Prostate gland (tissue), 2 donors: Measurements from ENCODE around the gene NCCRP1. TPM values are rescaled to one million over a fixed set of nuclear protein-coding genes. Genes with fewer than 3 reads are reported as not detected.

ENCODE experiments used
- DNase-seq: peaks from one replicate; pipeline ENCODE4 v3.0.0-alpha.2; 2019; ENCODE audit warnings: low spot score
- H3K27ac ChIP-seq, 2 donors: fragments of 200-600 bp; sonication (generic); 2 replicates each; pipeline ENCODE4 v1.5.1; 2017 to 2019
- H3K27me3 ChIP-seq: fragments of 200-600 bp; sonication (generic); replicated peaks from 2 replicates; pipeline ENCODE4 v1.5.1; 2019; ENCODE audit not compliant: insufficient read depth
- H3K36me3 ChIP-seq, 2 donors: fragments of 200-600 bp; sonication (generic); 1 replicate in 1 of 2; 2 replicates in 1 of 2; pipeline versions ENCODE4 v1.5.1 to v1.8.1; 2017 to 2019
- H3K4me1 ChIP-seq: fragments of 200-600 bp; sonication (generic); replicated peaks from 2 replicates; pipeline ENCODE4 v1.5.1; 2019
- H3K4me3 ChIP-seq, 2 donors: fragments of 200-600 bp; sonication (generic); 2 replicates each; pipeline ENCODE4 v1.5.1; 2017 to 2019
- H3K9me3 ChIP-seq: fragments of 200-600 bp; sonication (generic); 2 replicates; pipeline ENCODE4 v1.5.1; 2017
- POLR2A ChIP-seq: fragments of 450-650 bp; IDR thresholded peaks from one replicate; pipeline ENCODE4 v1.6.1; 2016; ENCODE audit warnings: antibody characterized with exemption, mild to moderate bottlenecking
- POLR2AphosphoS5 ChIP-seq: sonication (generic); formaldehyde crosslinking; IDR thresholded peaks from one replicate; pipeline ENCODE4 v1.6.1; 2017; ENCODE audit warnings: antibody characterized with exemption
- WGBS: methylation state at CpG from one replicate; pipeline ENCODE4 v1.1.5; 2018; 5-methylcytosine and 5-hydroxymethylcytosine counted together
- intact Hi-C: fragments of 100-400 bp; cut with DNase I; formaldehyde crosslinking; loops from one replicate; pipeline ENCODE4 v1.14.2; 2022
- total RNA-seq, 2 donors: library from RNA; depleted of rRNA; stranded (reverse); fragments of >200 nt; gene quantifications; one replicate each; pipeline ENCODE4 v1.1.0, GENCODE V29; 2016
- TF ChIP-seq, protein P1 (sequence below), 4 experiments: fragments of 200-600 bp in 2 of 4; fragments of 450-650 bp in 2 of 4; sonication (generic) in 2 of 4; IDR thresholded peaks; 1 replicate in 3 of 4; 2 replicates in 1 of 4; pipeline ENCODE4 v1.5.1; 2016 to 2019; ENCODE audit warnings: antibody characterized with exemption in 4 of 4, mild to moderate bottlenecking in 2 of 4, moderate library complexity in 2 of 4

Gene NCCRP1
- total RNA-seq, 2 donors from 2014 or later = 1.4 to 2.7 TPM

DNA sequence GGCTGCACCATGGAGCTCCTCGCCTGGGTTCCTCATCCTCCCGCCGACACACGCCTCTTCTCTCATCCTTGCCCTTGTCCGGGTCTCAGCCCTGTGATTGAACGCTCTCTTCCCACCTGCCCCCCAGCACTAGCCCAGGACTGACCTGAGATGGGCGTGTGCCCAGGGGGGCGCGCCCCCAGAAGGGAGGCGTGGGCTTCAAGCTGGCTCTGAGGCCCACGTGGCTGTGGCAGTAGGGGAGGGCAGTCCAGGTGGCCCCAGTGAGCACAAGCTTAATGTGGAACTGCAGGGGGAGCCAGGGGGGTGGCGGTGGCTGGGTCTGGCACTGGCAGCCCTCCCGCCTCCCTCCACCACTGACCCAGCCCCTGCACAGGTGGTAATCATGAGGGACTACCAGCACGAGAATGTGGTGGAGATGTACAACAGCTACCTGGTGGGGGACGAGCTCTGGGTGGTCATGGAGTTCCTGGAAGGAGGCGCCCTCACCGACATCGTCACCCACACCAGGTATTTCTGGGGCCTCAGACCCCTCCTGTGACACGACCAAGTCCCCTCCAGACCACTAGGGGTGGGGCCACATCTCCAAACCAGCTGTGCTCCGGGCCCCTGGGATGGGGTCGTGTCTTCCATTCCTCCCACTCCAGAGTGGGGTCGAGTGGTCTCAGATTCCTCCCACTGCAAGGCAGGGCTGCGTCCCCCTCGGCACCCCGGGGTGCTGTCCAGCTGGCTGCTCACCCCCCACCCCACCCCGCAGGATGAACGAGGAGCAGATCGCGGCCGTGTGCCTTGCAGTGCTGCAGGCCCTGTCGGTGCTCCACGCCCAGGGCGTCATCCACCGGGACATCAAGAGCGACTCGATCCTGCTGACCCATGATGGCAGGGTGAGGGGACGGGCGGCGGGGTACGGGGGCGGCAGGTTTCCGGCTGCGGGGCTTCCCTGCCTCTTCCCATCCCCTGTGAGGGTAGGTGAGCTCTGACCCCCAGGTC, 21.9 kb upstream of the NCCRP1 start:
- no peak for DNase-seq
- intact Hi-C loops = no loop called here
- H3K27ac ChIP-seq = no peak overlapping the region
- no peak for TF ChIP-seq POLR2A
- TF ChIP-seq, protein P1, sequence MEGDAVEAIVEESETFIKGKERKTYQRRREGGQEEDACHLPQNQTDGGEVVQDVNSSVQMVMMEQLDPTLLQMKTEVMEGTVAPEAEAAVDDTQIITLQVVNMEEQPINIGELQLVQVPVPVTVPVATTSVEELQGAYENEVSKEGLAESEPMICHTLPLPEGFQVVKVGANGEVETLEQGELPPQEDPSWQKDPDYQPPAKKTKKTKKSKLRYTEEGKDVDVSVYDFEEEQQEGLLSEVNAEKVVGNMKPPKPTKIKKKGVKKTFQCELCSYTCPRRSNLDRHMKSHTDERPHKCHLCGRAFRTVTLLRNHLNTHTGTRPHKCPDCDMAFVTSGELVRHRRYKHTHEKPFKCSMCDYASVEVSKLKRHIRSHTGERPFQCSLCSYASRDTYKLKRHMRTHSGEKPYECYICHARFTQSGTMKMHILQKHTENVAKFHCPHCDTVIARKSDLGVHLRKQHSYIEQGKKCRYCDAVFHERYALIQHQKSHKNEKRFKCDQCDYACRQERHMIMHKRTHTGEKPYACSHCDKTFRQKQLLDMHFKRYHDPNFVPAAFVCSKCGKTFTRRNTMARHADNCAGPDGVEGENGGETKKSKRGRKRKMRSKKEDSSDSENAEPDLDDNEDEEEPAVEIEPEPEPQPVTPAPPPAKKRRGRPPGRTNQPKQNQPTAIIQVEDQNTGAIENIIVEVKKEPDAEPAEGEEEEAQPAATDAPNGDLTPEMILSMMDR (IDR thresholded peaks at IDR 0.05) = no peak
- TF ChIP-seq POLR2AphosphoS5 = no peak
- H3K4me3 ChIP-seq = no peak overlapping the region
- H3K4me1 ChIP-seq = no peaks in the 10 kb centered on the region
- H3K9me3 ChIP-seq = no peaks in the 10 kb centered on the region
- no peaks in the 10 kb centered on the region for H3K27me3 ChIP-seq
- peaks cover 11 to 39% of the 10 kb centered on the region in 2 donors for H3K36me3 ChIP-seq
- 89% methylated on average over 42 of the region's 43 CpGs for WGBS

DNA sequence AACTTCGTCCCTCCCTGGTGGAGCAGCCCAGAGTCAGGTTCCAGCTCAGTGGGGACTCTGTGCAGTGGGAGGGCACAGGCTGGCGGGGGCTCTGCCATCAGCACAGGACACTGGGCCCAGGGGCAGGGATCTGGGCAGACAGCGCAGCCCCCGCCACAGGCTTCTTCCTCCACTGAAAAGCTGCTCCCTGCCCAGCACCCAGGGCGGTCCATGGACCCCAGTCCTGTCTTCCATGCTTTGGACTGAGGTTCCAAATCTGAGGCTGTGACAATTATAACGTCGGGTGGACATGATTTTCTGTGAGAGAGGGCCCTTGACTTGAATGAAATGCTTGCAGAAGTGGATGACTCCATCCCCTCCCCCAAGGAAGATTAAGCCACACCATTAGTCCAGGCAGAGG, 21.2 kb upstream of the NCCRP1 start:
- DNase-seq = no peak
- 89% methylated on average over 7 of the region's 7 CpGs for WGBS

DNA sequence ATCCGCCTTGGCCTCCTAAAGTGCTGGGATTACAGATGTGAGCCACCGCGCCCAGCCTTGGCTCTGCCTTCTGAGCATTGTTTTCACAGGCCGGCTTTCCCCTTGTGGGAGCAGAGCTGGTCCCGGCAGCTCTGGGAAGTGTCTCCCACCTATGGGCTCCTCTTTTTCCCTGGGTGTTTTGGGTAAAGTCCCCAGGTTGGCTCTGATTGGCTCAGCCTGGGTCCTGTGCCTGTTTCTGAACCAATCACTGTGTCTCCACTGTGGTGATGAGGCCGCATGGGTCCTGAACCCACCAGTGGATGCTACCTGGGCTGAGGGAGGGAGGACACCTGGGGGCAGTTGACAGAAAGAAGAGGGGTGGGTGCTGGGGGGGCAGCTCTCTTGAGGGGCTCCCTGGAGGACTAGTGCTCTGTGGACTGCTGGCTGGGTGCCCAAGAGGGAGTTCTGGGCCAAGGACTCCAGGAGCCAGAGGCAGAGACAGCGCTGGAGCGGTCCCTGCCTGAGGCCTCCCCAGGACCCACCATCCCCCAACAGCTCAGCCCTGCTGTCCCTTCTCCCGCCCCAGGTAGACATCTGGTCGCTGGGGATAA, 19.6 kb upstream of the NCCRP1 start:
- H3K9me3 ChIP-seq = no peaks in the 10 kb centered on the region
- no peaks in the 10 kb centered on the region for H3K27me3 ChIP-seq
- intact Hi-C loops = no loop called here
- 92% methylated on average over 8 of the region's 10 CpGs for WGBS
- peaks cover 8 to 39% of the 10 kb centered on the region in 2 donors for H3K36me3 ChIP-seq
- no peaks in the 10 kb centered on the region for H3K4me1 ChIP-seq
- DNase-seq = no peak
- no peak overlapping the region for H3K27ac ChIP-seq
- no peak overlapping the region for H3K4me3 ChIP-seq
- TF ChIP-seq POLR2A (no peak), POLR2AphosphoS5 (no peak)
- TF ChIP-seq, protein P1 (IDR thresholded peaks at IDR 0.05) = no peak

More for the DNA sequence above, 21.2 kb upstream of the NCCRP1 start:
- no peaks in the 10 kb centered on the region for H3K27me3 ChIP-seq
- H3K4me1 ChIP-seq = no peaks in the 10 kb centered on the region
- H3K27ac ChIP-seq = no peak overlapping the region
- H3K36me3 ChIP-seq = peaks cover 8 to 39% of the 10 kb centered on the region in 2 donors
- no peak for TF ChIP-seq POLR2AphosphoS5
- TF ChIP-seq POLR2A = no peak
- TF ChIP-seq, protein P1 (IDR thresholded peaks at IDR 0.05) = no peak
- no peaks in the 10 kb centered on the region for H3K9me3 ChIP-seq
- H3K4me3 ChIP-seq = no peak overlapping the region
- intact Hi-C loops = no loop called here

DNA sequence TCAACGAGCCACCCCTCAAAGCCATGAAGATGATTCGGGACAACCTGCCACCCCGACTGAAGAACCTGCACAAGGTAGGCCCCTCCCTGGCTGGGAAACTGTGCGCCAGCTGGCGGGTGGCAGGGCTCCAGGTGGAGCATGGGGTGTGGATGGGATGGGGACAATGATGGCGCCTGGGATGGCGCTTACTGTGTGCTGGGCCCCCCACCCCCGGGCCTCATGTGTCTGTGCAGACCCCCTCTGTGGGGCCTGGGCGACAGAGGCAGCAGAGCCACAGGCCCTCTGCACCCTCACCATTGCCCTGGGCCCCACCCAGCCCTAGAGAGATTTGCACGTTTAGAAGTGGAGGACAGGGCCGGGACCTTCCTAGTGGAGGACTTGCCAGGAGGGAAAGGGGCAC, 19.0 kb upstream of the NCCRP1 start:
- no peak for DNase-seq
- Histone ChIP-seq H3K4me1 (no peaks in the 10 kb centered on the region), H3K27me3 (no peaks in the 10 kb centered on the region), H3K36me3 (peaks cover 8 to 39% of the 10 kb centered on the region in 2 donors), H3K4me3 (no peak overlapping the region), H3K9me3 (no peaks in the 10 kb centered on the region), H3K27ac (no peak overlapping the region)
- intact Hi-C loops = no loop called here
- TF ChIP-seq POLR2A (no peak), POLR2AphosphoS5 (no peak)
- TF ChIP-seq, protein P1 (IDR thresholded peaks at IDR 0.05) = no peak
- 79% methylated on average over 10 of the region's 11 CpGs for WGBS
